GM12891 (cell line): Measurements from ENCODE around the gene GPR152.

Source experiments
- DNase-seq: peaks from one replicate; pipeline ENCODE4 v3.0.0; 2011; ENCODE audit warnings: low spot score; ENCODE audit not compliant: insufficient read length
- FAIRE-seq: peaks from 2 replicates; lab custom pipeline; 2011; peaks lifted over from hg19 to GRCh38; lab: Jason Lieb, UNC
- PAX5 ChIP-seq: IDR thresholded peaks from 2 replicates; pipeline ENCODE4 v1.6.1; 2011; ENCODE audit warnings: low read length, moderate library complexity, mild to moderate bottlenecking; ENCODE audit not compliant: insufficient read depth, severe bottlenecking
- POLR2A ChIP-seq: IDR thresholded peaks from 2 replicates; pipeline ENCODE4 v1.6.1; 2011; ENCODE audit warnings: low read depth, low read length, control low read depth
- POLR2AphosphoS5 ChIP-seq: IDR thresholded peaks from 2 replicates; pipeline ENCODE4 v1.6.1; 2011; ENCODE audit warnings: low read depth, low read length, control low read depth
- POU2F2 ChIP-seq: IDR thresholded peaks from 2 replicates; pipeline ENCODE4 v1.6.1; 2011; ENCODE audit warnings: low read depth, mild to moderate bottlenecking, control low read depth, low read length, moderate library complexity
- SPI1 ChIP-seq: IDR thresholded peaks from 2 replicates; pipeline ENCODE4 v1.6.1; 2011; ENCODE audit warnings: low read depth, low read length, control low read depth
- TAF1 ChIP-seq: IDR thresholded peaks from 2 replicates; pipeline ENCODE4 v1.6.1; 2011; ENCODE audit warnings: low read depth, low read length, control low read depth

Gene GPR152

GRCh38 chr11:67494371-67495233, 42.1 kb upstream of the GPR152 start:
- TF ChIP-seq POLR2AphosphoS5 (no peak), SPI1 (no peak)
- FAIRE-seq (no peak), DNase-seq (peak; percentile 26)

GRCh38 chr11:67493548-67494370, 41.2 kb upstream of the GPR152 start:
- DNase-seq (peak; percentile 13), FAIRE-seq (no peak)
- TF ChIP-seq PAX5 (no peak), POLR2A (no peak), POU2F2 (no peak), TAF1 (no peak), POLR2AphosphoS5 (no peak), SPI1 (no peak)

- TF ChIP-seq POLR2AphosphoS5 (no peak), POLR2A (no peak), TAF1 (no peak), POU2F2 (no peak), PAX5 (no peak), SPI1 (no peak)
- DNase-seq: peak; percentile 55
- no peak for FAIRE-seq
Observed at GRCh38 chr11:67492801-67493547, 40.4 kb upstream of the GPR152 start.

- FAIRE-seq (no peak), DNase-seq (no peak)
- TF ChIP-seq POLR2A: no peak
- no peak for TF ChIP-seq PAX5
- no peak for TF ChIP-seq POU2F2
- TF ChIP-seq TAF1: no peak
- TF ChIP-seq POLR2AphosphoS5: no peak
Observed at GRCh38 chr11:67492069-67492727, 39.7 kb upstream of the GPR152 start.

DNA sequence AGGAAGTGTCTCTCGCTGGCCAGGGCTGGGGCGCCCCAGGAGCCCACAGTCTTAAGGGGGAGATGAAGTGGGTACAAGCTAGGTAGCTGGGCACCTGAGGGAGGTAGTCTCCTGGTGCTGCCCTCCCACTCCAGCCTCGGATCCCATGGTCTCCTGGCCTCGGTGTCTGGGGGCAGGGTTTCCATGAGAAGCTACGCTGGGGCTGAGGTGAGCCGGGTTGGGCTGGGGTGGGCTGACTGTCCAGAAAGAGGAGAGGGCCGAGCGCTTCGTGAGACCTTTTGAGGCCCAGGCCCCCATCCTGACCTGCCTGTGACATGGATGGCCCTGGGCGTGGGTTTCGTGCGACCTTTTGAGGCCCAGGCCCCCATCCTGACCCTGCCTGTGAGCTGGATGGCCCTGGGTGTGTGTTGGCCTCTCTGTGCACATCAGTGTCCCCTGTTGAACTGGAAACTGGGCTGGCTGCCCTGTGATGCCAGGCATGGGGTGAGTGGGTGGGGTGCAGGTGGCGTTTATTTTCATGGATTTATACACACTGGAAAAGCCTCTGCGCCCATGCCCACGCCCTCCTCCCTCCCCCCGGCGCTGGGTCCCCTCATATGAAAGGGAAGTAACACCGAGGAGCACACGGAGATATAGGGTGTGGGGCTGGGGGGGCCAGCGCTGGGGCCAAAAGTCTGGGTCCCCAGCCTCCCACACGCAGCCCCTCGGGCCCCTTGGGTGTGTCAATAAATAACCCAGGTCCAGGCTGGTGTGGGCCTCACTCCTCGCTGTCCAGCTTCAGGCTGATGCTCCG, 38.9 kb upstream of the GPR152 start:
- DNase-seq (no peak), FAIRE-seq (no peak)
- TF ChIP-seq POLR2AphosphoS5 (peak; percentile 2; the same call in 1 of the 2 replicates), TAF1 (no peak)

DNA sequence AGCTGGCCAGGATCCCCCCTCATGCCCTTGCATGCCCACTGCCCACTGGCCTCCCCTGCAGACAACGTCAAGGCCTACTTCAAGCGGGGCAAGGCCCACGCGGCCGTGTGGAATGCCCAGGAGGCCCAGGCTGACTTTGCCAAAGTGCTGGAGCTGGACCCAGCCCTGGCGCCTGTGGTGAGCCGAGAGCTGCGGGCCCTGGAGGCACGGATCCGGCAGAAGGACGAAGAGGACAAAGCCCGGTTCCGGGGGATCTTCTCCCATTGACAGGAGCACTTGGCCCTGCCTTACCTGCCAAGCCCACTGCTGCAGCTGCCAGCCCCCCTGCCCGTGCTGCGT, 38.2 kb upstream of the GPR152 start:
- peak; percentile 9 for DNase-seq
- TF ChIP-seq POLR2AphosphoS5: no peak
- TF ChIP-seq SPI1: no peak
- no peak for FAIRE-seq

GRCh38 chr11:67489885-67490726, 37.6 kb upstream of the GPR152 start:
- FAIRE-seq: no peak
- DNase-seq: no peak
- TF ChIP-seq SPI1: no peak
- TF ChIP-seq TAF1: no peak
- TF ChIP-seq POLR2AphosphoS5: no peak
- TF ChIP-seq POLR2A: no peak
- TF ChIP-seq PAX5: no peak
- no peak for TF ChIP-seq POU2F2
